ENCODE data around the gene SFR1. TPM values are rescaled to one million over a fixed set of nuclear protein-coding genes. Genes with fewer than 3 reads are reported as not detected.

Gene SFR1, protein sequence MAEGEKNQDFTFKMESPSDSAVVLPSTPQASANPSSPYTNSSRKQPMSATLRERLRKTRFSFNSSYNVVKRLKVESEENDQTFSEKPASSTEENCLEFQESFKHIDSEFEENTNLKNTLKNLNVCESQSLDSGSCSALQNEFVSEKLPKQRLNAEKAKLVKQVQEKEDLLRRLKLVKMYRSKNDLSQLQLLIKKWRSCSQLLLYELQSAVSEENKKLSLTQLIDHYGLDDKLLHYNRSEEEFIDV
- 5.1 TPM for total RNA-seq

DNA sequence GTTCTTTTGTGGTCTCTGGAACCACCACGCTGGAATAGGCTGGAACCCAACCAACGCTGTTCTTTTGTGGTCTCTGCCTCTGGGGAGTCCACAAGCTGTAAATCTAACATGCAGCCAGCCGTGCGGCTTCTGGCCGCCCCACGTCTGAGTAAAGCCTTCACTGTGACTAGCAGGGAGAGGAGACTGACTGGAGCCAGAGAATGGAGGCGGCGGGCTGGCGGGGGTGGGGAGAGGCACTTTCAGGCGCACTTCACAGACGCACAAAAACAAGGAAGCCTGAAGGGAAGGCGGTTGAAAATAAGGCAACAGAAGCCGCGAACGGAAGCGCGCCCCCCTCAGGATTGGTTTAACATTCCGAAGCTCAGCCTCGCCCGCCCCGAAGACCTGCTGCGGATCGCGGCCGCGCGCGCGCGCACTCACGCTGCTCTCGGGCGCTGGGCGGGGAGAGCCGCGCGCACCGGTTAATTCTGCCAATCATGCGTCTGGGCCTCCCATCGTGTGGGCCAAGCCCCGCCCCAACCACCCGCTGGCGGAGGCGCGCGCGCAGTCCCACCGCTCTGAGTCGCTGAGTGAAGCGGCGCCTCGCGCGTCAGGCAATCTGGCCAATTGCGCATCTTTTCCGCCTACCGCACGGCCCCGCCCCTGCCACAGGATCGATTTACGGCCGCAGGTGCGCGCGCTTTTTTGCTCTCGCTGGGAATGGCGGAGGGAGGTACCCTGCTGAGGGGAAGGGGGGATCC lies at the start of gene SFR1:
Gene SFR1, plus strand, starts transcription at position 687 of the 740 bp plus-strand sequence. Its CDS starts 13 bp downstream, at position 700.
- DNase-seq (ENCODE audit: low spot score): peak; percentile 99

DNA sequence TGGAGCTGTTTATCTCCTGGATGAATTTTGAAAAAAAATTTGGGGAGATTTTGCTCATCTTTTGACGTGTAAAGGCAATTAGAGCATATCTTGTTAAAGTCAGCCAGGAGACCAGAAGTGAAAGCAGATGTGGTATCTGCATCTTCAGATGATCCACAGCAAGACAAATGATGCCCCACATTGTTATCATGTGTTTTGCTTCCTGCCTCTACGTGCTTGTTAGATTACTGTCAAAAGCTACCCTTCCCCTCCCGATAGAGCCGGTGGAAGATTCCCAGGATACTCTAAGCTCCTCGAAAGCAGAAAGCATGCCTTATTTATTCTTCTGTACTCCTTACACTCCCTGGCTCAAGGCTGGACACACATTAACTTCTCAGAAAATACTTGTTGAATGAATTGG lies 49.2 kb upstream of the SFR1 start:
- no peak for DNase-seq (ENCODE audit: low spot score)

DNA sequence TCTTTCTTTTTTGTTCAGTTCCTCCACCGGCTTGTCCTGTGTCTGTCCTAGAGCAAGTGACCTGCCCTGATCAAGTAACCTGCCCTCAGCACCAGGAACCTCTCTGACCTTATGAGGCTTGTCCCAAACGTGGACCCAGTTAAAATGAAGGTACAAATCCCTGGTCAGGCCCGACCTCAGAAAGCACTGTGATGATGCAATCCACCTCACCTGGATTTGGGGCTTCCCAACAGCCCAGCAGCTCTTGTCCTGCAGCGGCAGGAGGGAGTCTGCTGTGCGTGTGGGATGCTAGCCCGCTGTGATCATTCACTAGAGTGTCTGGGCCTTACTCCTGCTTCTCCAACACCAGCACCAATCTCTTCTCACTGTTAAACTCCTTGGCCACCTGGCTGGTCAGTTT lies 47.5 kb upstream of the SFR1 start:
- no peak for DNase-seq (ENCODE audit: low spot score)

DNA sequence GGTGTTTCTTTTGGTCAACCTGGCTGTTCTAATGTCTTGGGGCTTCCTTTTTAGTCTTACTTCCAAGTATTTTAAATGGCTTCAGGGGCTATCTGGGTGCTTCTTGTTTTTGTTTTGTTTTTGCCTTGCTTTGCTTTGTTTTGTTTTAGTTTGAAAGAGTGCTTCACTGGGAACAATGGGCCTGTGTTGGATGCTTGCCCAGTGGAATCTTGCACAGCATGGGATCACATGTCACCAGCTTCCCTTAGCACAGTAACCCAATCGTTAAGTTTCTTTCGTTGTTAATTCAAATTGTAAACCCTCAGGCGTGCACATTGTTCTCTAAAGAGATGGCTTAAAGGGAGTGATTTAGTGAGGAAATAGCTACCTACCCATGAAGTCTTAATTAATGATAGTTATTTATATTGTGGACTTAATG lies 45.2 kb upstream of the SFR1 start:
- peak; percentile 82 for DNase-seq (ENCODE audit: low spot score)

DNA sequence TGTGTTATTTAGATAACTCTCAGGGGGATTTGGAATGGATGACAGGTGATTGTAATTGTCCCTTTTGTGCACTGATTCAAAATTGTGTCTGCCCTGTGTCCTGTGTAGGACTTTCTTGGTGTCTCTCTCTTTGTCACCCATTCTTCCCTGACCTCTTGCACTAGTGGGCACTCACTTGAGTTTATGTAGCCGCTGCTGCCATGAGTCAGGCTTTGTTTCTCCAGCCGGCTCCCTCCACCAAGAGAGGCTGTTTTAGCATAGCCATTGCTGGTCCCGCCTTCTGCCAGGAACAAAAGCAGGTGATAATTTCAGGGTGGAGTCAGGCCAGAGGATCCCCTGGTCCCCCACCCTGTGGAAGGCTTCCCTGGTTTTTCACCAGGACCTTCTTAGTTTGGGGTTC lies 44.7 kb upstream of the SFR1 start:
- no peak for DNase-seq (ENCODE audit: low spot score)

DNA sequence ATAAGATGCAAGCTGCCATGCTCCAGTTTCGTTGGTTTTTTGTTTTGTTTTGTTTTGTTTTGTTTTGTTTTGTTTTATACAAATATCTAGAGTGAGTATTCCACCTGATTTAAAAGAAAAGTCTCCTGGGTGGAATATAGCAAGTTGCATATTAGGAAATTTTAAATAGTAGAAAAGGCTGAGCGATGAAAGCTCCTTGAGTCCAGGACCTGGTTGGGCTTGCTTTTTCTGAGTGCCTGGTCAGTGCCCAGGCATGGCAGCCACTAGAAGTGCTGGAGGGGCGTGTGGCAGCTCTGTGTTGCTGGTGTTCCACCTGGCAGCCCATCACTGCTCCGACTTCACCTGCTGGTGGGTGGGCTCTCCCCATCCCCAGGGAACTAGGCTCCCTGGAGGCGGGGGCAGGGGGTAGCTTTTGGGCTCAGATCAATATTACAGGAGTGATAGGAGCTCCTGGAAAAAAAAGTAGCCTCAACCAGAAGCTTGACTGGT lies 44.3 kb upstream of the SFR1 start:
- no peak for DNase-seq (ENCODE audit: low spot score)

DNA sequence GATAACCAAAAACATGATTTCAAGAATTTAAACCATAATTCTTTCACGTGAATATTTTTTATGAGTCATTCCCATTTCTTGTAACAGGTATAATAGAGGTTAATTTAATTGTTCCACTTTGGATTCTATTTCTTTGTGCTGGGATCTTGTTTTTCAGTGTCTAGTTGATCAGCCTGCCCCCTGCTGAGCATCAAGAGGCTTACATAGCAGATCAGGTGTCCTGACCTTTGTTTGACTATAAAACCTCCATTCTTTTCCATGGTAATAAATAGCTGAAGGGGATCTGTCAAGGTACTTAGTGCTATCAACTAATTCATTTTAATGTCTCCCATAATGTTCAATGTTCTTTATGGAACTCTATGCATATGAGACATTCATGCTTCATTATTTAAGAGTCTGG lies 41.2 kb upstream of the SFR1 start:
- no peak for DNase-seq (ENCODE audit: low spot score)

DNA sequence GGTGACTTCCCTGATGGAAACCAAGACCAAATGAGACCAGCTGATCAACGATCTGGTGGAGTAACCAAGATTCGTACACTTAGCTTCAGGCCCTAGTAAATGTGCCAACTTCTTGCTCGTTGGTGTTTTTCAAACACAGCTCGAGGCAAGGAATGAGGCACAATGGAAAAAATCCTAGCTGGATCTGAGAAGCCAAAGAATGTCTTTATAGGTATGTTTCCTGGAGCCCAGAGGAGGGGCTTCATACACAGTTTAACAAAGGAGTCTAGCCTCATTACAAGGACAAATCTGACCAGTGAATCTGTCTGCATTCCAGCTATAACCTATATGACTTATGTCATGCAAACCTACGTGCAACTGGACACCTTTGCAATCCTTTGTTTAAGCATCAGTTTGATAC lies 40.0 kb upstream of the SFR1 start:
- no peak for DNase-seq (ENCODE audit: low spot score)

DNA sequence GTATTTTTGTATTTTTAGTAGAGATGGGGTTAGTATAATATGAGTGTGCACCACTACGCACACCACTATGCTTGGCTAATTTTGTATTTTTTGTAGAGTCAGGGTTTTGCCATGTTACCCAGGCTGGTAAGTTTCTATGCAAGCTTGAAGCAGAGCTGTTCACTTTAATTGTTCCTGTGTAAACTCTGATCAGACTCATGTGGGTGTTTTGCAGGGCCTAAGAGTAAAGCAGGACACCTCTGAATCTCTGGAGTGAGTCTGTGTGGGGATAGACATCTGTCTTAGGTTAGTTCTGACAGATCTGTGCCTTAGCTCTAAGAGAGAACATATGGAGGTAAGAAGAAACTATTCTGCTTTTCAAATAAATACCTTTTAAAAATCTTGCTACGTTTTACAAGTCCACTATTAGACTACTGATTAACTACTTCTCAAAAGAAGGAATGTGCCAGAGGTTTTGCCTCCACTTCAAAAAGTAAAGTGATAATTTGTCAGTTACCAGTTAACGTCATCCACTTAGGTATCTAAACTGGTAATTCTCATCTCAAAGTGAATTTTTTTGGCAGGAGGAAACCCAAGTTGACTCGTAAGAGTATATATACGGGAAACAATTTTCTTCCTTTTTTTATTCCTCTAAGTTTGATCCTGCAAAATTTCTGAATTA lies 37.4 kb upstream of the SFR1 start:
- no peak for DNase-seq (ENCODE audit: low spot score)

DNA sequence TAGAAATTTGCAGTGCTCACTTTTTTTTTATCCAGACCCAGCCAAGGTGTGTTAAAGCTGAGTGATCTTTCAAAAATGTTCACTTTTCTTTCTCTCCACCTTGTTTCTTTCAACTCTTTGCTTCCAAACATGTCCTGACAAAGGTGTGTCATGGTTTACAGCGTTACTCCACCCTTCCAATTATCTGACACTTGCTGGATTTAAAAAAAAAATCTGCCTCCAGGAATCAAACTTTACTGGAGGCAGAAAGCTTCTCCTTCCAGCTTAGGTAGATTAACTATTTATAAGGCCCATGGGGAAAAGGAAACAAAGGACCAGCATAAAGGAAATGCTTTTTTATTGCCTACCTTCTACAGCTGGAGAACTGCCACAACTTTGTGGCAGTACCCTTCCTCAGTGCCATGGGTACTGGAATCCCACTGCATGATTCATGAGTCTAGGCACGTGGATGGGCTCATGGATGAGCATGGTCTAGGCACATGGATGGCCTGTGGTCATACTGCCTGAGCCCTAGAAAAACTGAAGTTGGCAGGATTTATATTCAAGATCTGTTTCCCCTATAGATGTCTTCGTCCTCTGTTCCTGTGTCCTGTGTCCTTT lies 36.1 kb upstream of the SFR1 start, which contains the start of gene COL17A1:
Gene COL17A1, minus strand, starts transcription at position 80 of the 600 bp plus-strand sequence. CDS start 5,207 bp downstream, outside the sequence.
- DNase-seq (ENCODE audit: low spot score): no peak

DNA sequence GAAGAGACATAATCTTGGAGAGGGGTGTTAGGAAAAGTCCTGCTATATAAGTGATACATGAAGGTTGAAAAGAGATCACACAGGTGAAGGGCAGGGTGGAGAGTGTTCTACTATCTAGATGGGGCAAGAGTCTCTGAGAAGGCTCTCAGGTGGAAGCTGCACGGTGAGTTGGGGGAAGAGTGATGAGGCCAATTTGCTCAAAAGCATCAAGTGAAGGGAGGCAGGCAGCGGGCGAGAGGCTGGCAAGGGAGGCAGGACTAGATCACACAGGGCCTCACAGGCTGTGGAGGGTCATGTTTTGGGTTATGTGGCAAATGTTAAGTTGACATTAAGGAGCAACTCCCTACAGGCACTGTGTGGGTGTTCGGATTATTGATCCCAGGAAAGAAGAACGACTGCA lies 33.7 kb upstream of the SFR1 start:
- no peak for DNase-seq (ENCODE audit: low spot score)

DNA sequence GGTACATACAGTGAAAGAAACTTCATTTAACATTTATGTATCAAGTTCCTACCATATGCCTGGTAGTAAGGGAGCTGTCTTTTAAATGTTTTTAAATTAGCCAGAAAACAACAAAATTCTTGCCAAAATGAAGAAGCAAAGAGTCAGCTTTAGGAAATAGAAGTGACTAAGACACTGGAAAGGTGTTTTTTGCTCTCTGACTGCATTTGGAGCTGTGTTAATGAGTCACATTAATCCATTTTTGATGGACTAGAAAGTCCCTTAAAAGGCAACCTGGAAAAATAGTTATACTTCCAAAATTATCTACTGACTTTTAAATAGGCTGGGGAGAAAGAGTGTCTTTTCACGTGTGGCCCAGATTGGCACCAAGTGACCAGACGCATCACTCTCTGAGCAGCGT lies 32.4 kb upstream of the SFR1 start:
- DNase-seq (ENCODE audit: low spot score): no peak

DNA sequence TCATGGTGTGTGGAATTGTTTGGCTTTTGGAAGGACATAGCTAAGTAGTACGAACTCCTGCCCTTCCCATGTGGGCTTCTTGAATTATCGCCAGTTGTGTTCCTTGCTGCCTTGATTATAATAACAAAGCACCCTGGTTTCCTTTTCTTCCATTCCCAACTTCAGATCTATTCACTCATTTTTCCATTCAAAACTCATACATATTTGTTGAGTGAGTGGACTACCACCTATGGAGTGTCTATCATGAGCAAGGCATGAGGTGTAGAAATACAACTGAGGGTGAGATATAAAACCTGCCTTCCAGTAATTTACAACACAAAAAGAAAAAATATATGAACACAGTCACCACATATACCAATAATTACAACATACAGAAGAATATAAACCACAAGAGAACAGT lies 31.4 kb upstream of the SFR1 start:
- DNase-seq (ENCODE audit: low spot score): no peak

DNA sequence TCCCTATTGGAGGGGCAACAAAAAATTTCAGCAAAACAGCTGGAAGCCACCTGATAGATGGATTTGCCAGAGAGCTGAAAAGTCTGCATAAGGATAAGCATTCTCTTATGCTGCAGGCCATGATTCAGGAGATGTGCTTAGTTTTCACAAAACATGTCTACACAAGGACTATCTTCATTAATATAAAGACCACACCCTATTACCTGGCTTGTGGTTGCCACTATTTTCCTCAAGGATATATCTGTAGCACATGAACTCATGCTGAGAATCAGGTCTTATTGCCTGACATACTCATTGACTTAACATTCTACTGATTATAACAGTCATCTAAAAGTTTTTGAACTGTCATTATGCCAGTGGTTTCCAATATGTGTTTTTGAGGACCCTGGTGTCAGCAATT lies 29.2 kb upstream of the SFR1 start:
- DNase-seq (ENCODE audit: low spot score): no peak

DNA sequence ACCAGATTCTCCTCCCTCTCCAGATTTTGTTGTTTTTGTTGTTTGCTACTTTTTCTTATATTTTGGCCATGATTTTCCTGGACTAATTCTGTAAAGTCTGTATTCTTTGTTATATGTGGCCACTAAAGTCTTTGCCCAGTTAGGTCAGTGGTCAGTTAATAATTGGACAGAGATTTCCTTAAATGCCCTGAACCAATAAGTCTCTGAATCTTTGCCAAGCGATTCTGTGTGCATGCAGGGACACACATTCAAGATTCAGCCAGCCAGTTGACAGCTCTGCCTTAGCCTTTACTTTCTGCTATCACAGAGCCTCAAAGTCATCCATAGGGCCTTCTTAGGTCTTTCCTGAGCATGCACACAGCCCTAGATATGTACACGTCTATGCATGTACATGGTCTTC lies 25.3 kb upstream of the SFR1 start:
- peak; percentile 56 for DNase-seq (ENCODE audit: low spot score)

DNA sequence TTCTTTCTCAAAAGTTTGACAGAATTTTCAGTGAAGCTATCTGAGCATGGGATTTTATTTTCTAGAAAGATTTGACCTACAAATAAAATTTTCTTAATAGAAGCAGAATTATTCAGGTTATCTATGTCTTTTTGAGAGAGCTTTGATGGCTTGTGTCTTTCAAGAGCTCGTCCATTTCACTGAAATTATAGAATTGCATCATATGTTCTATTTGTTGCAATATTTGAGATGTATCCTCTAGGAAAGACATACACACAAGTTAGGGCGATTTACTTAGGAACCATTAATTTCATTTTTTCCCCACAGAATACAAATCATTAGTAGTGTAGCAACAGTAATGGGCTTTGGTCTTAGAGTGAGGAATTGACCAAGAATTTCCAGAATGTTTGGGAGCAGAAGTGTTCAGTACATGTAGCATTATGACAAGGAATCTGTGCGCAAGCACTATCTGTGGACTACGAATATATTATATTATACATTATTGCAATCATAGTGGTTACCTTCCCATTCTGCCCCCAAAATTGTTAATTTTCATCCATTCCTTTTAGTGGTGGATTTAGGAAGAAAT lies 23.5 kb upstream of the SFR1 start:
- no peak for DNase-seq (ENCODE audit: low spot score)

DNA sequence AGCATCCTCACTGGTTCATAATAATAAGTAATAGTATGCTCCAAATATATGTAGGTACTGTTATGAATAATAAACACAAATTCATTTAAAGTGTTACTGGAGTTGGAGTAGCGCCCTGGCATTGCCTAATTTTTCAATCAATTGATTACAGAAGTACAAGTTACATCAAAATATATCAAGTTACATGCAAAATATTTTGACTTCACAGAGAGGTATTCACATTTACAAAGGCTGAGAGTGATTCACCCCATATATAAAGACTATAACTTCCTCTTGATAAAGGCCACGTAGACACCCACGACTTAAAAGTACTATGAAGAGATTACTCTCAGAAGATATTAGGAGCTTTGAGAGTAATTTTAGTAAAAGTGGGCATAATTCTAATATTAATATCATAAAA lies 22.7 kb upstream of the SFR1 start:
- no peak for DNase-seq (ENCODE audit: low spot score)

DNA sequence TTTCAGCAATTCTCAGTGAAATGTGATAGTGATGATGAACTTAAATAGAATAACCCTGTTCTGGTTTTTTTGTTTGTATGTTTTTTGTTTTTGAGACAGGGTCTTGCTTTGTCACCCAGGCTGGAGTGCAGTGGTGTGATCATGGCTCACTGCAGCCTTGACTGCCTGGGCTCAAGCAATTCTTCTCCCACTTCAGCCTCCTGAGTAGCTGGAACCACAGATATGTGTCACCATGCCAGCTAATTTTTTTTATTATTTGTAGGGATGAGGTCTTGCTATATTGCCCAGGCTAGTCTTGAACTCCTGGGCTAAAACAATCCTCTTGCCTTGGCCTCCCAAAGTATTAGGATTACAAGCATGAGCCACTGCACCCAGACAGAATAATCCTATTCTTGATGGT lies 22.0 kb upstream of the SFR1 start:
- DNase-seq (ENCODE audit: low spot score): no peak

DNA sequence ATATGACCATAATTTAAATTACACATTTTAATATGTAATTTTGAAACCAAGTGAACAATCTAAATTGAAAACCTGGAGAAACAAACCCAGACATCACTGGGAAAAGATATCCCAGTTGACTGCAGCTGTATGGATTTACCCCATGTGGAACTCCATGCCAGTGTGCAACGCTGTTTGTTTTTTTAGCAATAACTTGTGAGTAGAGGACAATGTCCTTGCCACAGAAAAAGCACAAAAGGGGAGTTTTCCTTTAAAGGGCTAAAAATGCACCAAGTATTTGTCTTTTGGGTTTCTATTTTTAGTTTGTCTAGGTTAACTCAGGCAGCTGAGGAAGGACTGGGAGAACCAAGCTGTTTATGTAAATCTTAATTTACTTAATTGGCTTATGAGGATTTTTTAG lies 21.2 kb upstream of the SFR1 start:
- DNase-seq (ENCODE audit: low spot score): no peak

DNA sequence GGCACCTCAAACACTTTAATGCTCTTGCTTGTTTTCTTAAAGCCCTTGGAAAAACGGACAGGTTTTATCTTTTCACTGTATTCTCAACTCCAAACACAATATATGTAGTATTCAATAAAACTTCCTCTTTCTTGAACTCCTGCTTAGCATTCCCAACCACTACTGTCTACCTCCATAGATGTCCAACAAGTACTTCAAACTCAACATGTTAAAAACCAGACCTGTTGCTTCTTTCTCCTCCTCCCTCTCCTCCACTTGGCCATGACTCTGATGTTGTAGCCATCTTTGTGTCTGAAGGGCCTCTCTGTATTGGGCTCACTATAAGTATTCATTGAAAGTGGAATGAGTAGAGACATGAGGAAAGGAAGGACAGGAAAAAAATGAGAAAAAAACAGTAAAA lies 20.1 kb upstream of the SFR1 start:
- DNase-seq (ENCODE audit: low spot score): no peak

DNA sequence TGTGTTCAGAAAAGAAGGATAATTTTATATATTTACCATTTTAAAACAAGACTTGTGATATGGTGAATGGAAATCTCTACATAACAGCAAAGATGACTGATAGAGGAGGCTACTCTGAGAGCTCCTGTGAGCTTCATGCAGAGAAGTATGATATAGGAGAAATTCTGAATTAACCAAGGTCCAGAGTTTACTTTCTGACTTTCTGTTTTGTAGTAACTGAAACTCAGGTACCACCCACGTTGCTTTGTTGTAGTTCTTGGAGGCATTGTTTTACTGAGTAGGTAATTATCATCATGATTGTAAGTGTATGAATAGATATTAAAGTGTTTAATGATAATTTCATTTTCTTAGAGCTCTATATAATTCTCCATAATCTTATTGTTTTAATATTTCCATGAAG lies 18.0 kb upstream of the SFR1 start:
- no peak for DNase-seq (ENCODE audit: low spot score)

DNA sequence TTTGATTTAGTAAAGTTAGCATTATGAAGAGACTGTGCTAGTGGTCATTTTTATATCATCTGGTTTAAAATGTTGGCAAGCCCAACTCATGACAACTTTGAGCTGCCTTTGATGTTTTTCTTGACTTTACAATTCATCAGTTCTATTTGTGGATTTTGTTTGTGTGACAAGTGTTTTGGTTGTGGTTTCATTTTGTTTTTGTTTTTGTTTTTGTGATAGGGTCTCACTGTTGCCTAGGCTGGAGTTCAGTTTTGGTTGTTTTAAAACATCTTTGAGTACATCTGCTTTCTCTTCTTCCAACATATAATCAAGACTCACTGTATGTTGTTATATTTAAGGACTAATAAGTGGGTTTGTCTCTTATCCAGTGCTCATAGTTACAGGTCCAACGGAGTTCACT lies 17.6 kb upstream of the SFR1 start:
- DNase-seq (ENCODE audit: low spot score): no peak
